MCF 10A (cell line): ENCODE data around the gene GPS2. TPM values are rescaled to one million over a fixed set of nuclear protein-coding genes. Genes with fewer than 3 reads are reported as not detected.
"Not testable (repeated sequence)": the region's sequence is repeated elsewhere in the genome, so short reads cannot be mapped to it uniquely, and the experiment has no call there.

ENCODE experiments used
- BruUV-seq: library from RNA; stranded (reverse); fragments of 400-500 nt; replicated peaks from 2 replicates; lab custom pipeline; 2021; lab: Mats Ljungman, UMichigan
- CTCF ChIA-PET: fragments of 300-600 bp; sonication (Branson Sonifier 250); formaldehyde crosslinking; extraction: SDS; loops from one replicate; lab custom pipeline; 2021; ENCODE audit warnings: antibody characterized with exemption, inconsistent platforms; lab: Yijun Ruan, JAX
- POLR2A ChIA-PET: fragments of 300-600, 350-650 bp; sonication (Branson Sonifier 250); formaldehyde crosslinking; extraction: SDS; loops from one replicate; lab custom pipeline; 2020; ENCODE audit warnings: antibody characterized with exemption, inconsistent platforms; lab: Yijun Ruan, JAX
- DNase-seq: peaks from one replicate; pipeline ENCODE4 v3.0.0-alpha.2; 2018; ENCODE audit not compliant: unreplicated experiment
- H3K27ac Mint-ChIP-seq: one replicate; pipeline ENCODE4 v1.8.0; 2022; ENCODE audit warnings: mild to moderate bottlenecking, low read depth, mixed read lengths; ENCODE audit not compliant: unreplicated experiment
- H3K27me3 Mint-ChIP-seq: one replicate; pipeline ENCODE4 v1.8.0; 2022; ENCODE audit warnings: mixed read lengths; ENCODE audit not compliant: insufficient read depth, unreplicated experiment
- H3K36me3 Mint-ChIP-seq: one replicate; pipeline ENCODE4 v1.8.0; 2022; ENCODE audit warnings: mild to moderate bottlenecking, moderate library complexity, mixed read lengths; ENCODE audit not compliant: insufficient read depth, unreplicated experiment
- H3K4me1 Mint-ChIP-seq: one replicate; pipeline ENCODE4 v1.8.0; 2022; ENCODE audit warnings: mixed read lengths; ENCODE audit not compliant: insufficient read depth, unreplicated experiment
- H3K4me3 Mint-ChIP-seq: one replicate; pipeline ENCODE4 v1.8.0; 2022; ENCODE audit warnings: mild to moderate bottlenecking, moderate library complexity, mixed read lengths; ENCODE audit not compliant: unreplicated experiment
- H3K9me3 Mint-ChIP-seq: one replicate; pipeline ENCODE4 v1.8.0; 2022; ENCODE audit warnings: mixed read lengths; ENCODE audit not compliant: unreplicated experiment
- intact Hi-C: fragments of 100-400 bp; cut with micrococcal nuclease; formaldehyde crosslinking; loops from 2 replicates; pipeline ENCODE4 v1.14.1; 2022
- total RNA-seq: library from RNA; stranded (reverse); gene quantifications from 2 replicates; pipeline ENCODE4 v1.2.3, GENCODE V29; 2022
- TF ChIP-seq, protein P1 (sequence below): fragments of 200-600 bp; IDR thresholded peaks from one replicate; pipeline ENCODE4 v1.8.0; 2022; ENCODE audit warnings: antibody characterized with exemption, mild to moderate bottlenecking; ENCODE audit not compliant: unreplicated experiment

Gene GPS2
- total RNA-seq, 1 experiment from 2014 or later: 49.8 TPM

DNA sequence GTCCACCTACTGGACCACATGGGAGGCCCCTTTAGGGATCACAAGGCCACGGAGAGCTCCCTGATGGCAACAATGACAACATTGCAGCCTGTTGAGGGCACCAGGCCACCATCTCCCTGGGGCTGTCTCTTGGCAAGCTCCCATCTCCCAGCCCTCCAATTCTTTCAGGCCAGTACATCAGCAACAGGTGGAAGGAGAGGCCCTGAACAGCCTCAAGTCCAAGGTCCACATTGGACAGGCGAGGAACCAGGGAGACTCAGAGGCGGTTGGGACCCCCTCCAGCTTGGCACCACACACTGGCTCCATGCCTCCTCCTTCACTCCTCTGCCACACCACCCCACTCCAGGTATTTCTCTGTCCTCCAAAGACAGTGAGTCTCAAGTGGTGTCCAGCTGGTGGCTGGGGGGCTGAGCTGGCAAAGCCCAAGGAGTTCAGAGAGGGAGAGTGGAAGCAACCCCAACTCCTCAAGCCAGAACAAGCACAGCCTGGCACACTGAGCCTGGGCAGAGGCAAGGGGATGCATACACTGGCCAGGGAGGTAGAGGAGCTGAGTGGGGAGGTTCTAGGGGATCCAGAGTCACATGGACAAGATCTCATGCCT, 19.9 kb upstream of the GPS2 start:
- Mint-ChIP-seq H3K9me3 (no peaks in the 10 kb centered on the region), H3K27ac (no peak overlapping the region), H3K4me3 (no peak overlapping the region), H3K4me1 (no peaks in the 10 kb centered on the region), H3K36me3 (peaks cover 5% of the 10 kb centered on the region), H3K27me3 (no peaks in the 10 kb centered on the region)
- DNase-seq: no peak
- ChIA-PET POLR2A (interaction anchor here (1.0 to 1.6 kb wide), 3 partner anchors 9 to 225 kb away, joined by 3 to 5 read pairs (median 3); partner anchors contain the start of gene TMEM95), CTCF (interaction anchor here (0.6 to 1.3 kb wide), 3 partner anchors 9 to 483 kb away, joined by 3 to 4 read pairs (median 3); no protein-coding TSS in a partner anchor)
- no TSS peak for BruUV-seq
- TF ChIP-seq, protein P1, sequence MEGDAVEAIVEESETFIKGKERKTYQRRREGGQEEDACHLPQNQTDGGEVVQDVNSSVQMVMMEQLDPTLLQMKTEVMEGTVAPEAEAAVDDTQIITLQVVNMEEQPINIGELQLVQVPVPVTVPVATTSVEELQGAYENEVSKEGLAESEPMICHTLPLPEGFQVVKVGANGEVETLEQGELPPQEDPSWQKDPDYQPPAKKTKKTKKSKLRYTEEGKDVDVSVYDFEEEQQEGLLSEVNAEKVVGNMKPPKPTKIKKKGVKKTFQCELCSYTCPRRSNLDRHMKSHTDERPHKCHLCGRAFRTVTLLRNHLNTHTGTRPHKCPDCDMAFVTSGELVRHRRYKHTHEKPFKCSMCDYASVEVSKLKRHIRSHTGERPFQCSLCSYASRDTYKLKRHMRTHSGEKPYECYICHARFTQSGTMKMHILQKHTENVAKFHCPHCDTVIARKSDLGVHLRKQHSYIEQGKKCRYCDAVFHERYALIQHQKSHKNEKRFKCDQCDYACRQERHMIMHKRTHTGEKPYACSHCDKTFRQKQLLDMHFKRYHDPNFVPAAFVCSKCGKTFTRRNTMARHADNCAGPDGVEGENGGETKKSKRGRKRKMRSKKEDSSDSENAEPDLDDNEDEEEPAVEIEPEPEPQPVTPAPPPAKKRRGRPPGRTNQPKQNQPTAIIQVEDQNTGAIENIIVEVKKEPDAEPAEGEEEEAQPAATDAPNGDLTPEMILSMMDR: no peak
- intact Hi-C loops: no loop called here

DNA sequence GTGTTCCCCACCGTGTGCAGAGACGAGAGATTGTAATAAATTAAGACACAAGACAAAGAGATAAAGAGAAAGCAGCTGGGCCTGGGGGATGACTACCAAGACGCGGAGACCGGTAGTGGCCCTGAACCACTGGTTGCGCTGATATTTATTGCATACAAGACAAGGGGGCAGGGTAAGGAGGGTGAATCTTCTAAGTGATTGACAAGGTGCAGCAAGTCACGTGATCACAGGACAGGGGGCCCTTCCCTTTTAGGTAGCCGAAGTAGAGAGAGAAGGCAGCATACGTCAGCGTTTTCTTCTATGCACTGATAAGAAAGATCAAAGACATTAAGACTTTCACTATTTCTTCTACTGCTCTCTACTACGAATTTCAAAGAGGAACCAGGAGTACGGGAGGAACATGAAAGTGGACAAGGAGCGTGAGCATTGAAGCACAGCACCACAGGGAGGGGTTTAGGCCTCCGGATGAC, 17.5 kb upstream of the GPS2 start:
- DNase-seq: not testable (repeated sequence)

DNA sequence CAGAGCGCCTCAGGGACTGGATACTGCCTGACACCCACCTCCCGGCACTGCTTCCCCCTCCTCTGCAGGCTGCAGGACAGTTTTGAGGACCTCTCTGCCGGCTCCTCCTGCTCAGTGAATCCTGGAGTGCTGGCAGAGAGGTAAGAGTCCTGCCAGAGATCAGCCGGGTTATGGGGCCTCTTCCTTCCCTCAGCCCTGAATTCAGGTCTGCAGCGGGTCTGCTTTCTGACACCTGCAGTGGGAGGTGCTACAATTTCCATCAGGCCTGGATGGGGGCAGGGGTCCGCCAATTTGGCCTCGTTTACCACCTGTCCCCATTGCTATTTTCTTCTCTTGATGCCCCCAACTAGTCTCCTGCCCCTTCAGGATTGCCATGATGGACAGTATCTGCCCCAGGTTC, 17.0 kb upstream of the GPS2 start:
- Mint-ChIP-seq H3K36me3 (peaks cover 5% of the 10 kb centered on the region), H3K4me3 (no peak overlapping the region), H3K4me1 (peaks cover 15% of the 10 kb centered on the region), H3K27ac (no peak overlapping the region), H3K9me3 (no peaks in the 10 kb centered on the region), H3K27me3 (no peaks in the 10 kb centered on the region)
- TF ChIP-seq, protein P1: no peak
- intact Hi-C loops: no loop called here
- no TSS peak for BruUV-seq
- POLR2A ChIA-PET: no interaction called here
- no peak for DNase-seq
- CTCF ChIA-PET: no interaction called here

More for the DNA sequence above, 17.5 kb upstream of the GPS2 start:
- peaks cover 14% of the 10 kb centered on the region for H3K4me1 Mint-ChIP-seq
- CTCF ChIA-PET, H3K27me3 Mint-ChIP-seq, H3K9me3 Mint-ChIP-seq, intact Hi-C loops, H3K4me3 Mint-ChIP-seq, POLR2A ChIA-PET, H3K27ac Mint-ChIP-seq, BruUV-seq, H3K36me3 Mint-ChIP-seq: not testable (repeated sequence)

DNA sequence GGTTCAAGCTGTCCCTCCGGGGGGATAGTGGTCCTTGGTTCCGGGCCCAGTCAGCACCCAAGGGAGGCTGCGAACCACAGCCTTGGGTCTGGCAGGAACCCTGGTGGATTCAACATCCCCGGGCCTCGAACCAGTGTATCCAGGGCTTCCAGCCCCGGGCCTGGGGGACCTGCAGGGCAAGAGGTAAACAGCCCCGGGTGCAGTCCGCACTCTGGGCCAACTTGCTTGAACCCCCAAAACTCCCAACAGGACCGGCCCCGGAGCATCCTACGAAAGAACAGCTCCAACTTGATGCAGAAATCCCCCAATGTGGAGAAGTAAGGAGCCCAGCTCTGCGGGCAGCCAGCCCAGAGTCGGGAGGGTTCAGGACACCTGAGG, 15.5 kb upstream of the GPS2 start:
- TF ChIP-seq, protein P1: no peak
- intact Hi-C loops: no loop called here
- Mint-ChIP-seq H3K27me3 (no peaks in the 10 kb centered on the region), H3K27ac (no peak overlapping the region), H3K36me3 (peaks cover 16% of the 10 kb centered on the region), H3K9me3 (no peaks in the 10 kb centered on the region), H3K4me1 (peaks cover 15% of the 10 kb centered on the region), H3K4me3 (peak overlapping the region; percentile 99)
- POLR2A ChIA-PET: interaction anchor here (0.6 to 3.6 kb wide), 8 partner anchors 9 to 297 kb away, joined by 3 to 54 read pairs (median 8); partner anchors contain the start of genes DVL2, KCTD11, SAT2 and TMEM95
- BruUV-seq: no TSS peak
- CTCF ChIA-PET: interaction anchor here (1.1 kb wide), 1 partner anchor 106 kb away, joined by 5 read pairs; no protein-coding TSS in a partner anchor
- no peak for DNase-seq
